ENCODE results near the gene MCTP1.

MCTP1 gene

DNA sequence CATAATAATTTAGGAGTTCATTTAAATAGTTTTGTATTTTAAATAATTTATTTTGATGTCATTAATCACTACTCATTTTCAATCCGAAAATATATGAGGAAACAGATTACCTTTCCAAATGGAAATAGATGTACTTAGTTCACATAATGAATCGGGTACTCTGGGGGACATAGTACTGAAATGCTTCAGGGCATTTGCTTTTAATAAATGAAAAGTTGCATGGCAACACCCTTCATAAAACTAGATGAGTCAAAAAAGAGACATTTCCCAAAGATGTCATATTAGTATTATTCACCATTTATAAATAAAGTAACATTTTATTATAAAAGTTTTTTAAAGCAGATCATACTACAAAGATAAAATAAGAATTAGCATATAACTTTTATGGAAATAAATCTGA, 177.8 kb downstream of the MCTP1 start:
- no peak overlapping the region for H3K27ac ChIP-seq
- TF ChIP-seq, protein P1, sequence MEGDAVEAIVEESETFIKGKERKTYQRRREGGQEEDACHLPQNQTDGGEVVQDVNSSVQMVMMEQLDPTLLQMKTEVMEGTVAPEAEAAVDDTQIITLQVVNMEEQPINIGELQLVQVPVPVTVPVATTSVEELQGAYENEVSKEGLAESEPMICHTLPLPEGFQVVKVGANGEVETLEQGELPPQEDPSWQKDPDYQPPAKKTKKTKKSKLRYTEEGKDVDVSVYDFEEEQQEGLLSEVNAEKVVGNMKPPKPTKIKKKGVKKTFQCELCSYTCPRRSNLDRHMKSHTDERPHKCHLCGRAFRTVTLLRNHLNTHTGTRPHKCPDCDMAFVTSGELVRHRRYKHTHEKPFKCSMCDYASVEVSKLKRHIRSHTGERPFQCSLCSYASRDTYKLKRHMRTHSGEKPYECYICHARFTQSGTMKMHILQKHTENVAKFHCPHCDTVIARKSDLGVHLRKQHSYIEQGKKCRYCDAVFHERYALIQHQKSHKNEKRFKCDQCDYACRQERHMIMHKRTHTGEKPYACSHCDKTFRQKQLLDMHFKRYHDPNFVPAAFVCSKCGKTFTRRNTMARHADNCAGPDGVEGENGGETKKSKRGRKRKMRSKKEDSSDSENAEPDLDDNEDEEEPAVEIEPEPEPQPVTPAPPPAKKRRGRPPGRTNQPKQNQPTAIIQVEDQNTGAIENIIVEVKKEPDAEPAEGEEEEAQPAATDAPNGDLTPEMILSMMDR (IDR thresholded peaks at IDR 0.05) = no peak
- no peak for TF ChIP-seq ZFX (IDR thresholded peaks at IDR 0.05; ENCODE audit: borderline replicate concordance)

DNA sequence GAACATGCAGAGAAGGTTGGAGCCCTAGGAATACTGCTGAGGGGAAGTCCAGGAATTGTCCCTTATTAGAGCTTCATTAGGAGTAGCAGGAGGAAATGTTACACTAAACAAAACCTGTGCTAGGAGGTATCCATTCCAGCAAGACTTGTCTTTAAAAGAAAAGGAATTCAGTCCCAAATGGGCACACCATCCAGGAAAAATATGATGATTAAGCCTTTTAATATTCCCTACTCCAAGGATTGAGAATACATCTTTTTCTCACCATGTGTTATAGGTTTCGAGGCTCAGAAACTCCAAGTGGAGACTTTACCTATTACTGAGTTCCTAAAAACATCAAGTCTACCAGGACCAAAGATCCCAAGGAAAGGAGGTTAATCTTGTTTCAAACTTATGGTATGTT, 179.3 kb downstream of the MCTP1 start:
- H3K27ac ChIP-seq = no peak overlapping the region
- TF ChIP-seq, protein P1 (IDR thresholded peaks at IDR 0.05) = no peak
- no peak for TF ChIP-seq ZFX (IDR thresholded peaks at IDR 0.05; ENCODE audit: borderline replicate concordance)

DNA sequence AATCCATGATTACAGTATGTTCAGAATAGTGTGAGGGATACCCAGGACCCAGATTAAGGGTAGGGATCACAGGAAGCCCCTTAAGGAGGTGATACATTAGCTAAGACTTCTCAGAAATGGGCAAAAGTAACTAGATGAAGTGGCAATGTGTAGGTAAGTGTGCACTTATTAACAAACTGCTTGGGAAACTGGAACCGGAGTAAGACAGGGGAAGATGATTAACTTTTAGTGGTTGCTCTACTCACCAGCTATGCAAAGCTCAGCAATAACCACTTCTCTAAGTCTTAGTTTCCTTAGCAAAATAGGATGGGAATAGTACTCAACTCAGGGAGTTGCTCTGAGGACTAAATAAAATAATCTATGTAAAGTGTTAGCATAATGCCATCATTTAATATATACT, 182.2 kb downstream of the MCTP1 start:
- no peak overlapping the region for H3K27ac ChIP-seq
- no peak for TF ChIP-seq ZFX (IDR thresholded peaks at IDR 0.05; ENCODE audit: borderline replicate concordance)
- TF ChIP-seq, protein P1 (IDR thresholded peaks at IDR 0.05) = no peak

DNA sequence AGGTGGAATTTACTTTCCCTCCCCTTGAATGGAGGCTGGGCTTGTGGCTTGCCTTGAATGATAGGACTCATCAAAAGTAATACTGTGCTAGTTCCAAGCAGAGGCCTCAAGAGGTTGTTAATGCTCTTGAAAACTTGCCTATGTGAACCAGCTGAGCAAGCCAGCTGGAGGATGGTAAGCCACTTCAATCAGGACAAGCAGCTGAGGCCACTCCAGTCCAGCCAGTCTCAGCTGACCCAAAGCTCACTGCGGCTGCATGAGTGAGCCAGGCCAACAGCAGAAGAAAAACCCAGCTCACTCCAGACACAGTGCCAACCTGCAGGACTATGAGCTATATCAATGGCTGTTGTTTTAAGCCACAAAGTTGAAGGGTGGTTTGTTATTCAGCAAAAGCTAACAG, 182.8 kb downstream of the MCTP1 start:
- no peak for TF ChIP-seq ZFX (IDR thresholded peaks at IDR 0.05; ENCODE audit: borderline replicate concordance)
- TF ChIP-seq, protein P1 (IDR thresholded peaks at IDR 0.05) = no peak
- no peak overlapping the region for H3K27ac ChIP-seq

DNA sequence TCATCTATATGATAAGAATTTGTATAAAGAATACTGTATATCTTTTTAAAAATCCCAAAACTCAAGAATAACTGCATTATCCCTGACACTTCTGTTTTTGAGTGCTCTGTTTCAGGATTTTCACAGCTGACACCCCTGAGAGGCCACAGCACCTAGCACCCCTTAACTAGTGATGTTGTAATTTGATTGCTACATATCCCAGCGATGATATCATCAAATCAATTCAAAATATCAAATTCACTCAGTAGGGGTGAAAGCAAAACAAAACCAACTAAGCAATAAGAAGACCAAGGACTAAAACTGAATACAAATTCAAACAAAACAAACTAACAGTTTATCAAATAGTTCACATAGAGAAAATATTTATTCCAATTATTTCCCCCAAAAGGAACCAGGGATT, 184.3 kb downstream of the MCTP1 start:
- no peak for TF ChIP-seq ZFX (IDR thresholded peaks at IDR 0.05; ENCODE audit: borderline replicate concordance)
- TF ChIP-seq, protein P1 (IDR thresholded peaks at IDR 0.05) = no peak
- no peak overlapping the region for H3K27ac ChIP-seq

DNA sequence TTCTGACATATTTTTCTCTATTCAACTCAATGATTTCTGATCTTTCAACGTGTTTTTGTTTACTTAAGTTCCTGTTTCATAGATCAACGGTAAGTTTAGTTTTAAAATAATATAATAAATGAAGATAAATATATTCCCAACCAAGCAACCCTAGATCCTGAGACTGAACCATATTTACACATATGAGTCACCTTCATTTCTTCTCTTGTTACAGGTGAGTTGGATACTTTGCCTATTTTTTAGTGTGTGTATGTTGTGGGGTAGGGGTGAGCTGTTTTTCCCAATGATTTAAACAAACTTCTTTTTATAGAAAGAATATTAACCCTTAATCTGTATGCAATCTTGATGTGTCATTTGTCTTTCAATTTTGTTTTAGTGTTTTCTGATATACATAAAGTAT, 186.9 kb downstream of the MCTP1 start:
- TF ChIP-seq ZFX (IDR thresholded peaks at IDR 0.05; ENCODE audit: borderline replicate concordance) = no peak
- TF ChIP-seq, protein P1 (IDR thresholded peaks at IDR 0.05) = no peak
- H3K27ac ChIP-seq = no peak overlapping the region

DNA sequence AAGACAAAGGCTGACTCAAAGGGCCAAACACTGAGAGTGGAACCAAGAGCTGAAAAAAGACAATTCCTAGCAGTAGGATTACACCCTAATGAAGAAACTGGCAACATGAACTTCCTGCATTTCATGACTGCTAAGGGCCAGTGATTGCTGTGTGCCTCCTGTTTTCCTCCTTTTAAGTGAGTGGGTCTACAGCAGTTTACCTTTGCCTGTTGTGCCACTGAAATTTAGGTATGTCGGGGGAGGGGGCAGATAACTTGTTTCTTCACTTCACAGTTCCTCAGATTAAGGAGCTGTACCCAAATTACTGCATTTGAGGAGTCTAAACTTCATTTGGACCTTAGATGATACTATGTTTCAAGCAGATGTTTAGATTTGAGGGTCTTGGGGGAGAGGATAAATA, 191.7 kb downstream of the MCTP1 start:
- no peak for TF ChIP-seq ZFX (IDR thresholded peaks at IDR 0.05; ENCODE audit: borderline replicate concordance)
- TF ChIP-seq, protein P1 (IDR thresholded peaks at IDR 0.05) = no peak
- H3K27ac ChIP-seq = no peak overlapping the region
